Left lung (tissue), 10 donors: ENCODE results near the gene MARVELD1. TPM values are rescaled to one million over a fixed set of nuclear protein-coding genes. Genes with fewer than 3 reads are reported as not detected.

Experiments used
- ATAC-seq: fragments of 200-7000 bp; cut with Tn5 transposase; one replicate; pipeline ENCODE4 v1.9.1; 2020; ENCODE audit warnings: moderate library complexity
- DNase-seq, 4 donors: peaks; one replicate each; pipeline ENCODE4 v3.0.0-alpha.2; 2013 to 2020
- H3K27ac ChIP-seq, 2 donors: fragments of 200-600 bp; sonication (generic) in 1 of 2; one replicate each; pipeline versions ENCODE4 v1.5.0 to v1.8.0; 2020 to 2021
- H3K27me3 ChIP-seq, 2 donors: fragments of 200-600 bp; sonication (generic) in 1 of 2; one replicate each; pipeline versions ENCODE4 v1.5.0 to v1.8.0; 2020 to 2021
- H3K36me3 ChIP-seq, 2 donors: fragments of 200-600 bp; sonication (generic) in 1 of 2; one replicate each; pipeline versions ENCODE4 v1.5.0 to v1.8.0; 2020 to 2021
- H3K4me1 ChIP-seq, 2 donors: fragments of 200-600 bp; one replicate each; pipeline ENCODE4 v1.8.0; 2021
- H3K4me3 ChIP-seq, 2 donors: fragments of 200-600 bp; sonication (generic) in 1 of 2; one replicate each; pipeline versions ENCODE4 v1.5.0 to v1.8.0; 2020 to 2021; ENCODE audit warnings: mild to moderate bottlenecking in 1 of 2
- H3K9me3 ChIP-seq, 2 donors: fragments of 200-600 bp; sonication (generic) in 1 of 2; one replicate each; pipeline versions ENCODE4 v1.5.0 to v1.8.0; 2020 to 2021
- CTCF ChIP-seq, 2 donors: fragments of 200-600 bp; sonication (generic) in 1 of 2; IDR thresholded peaks; one replicate each; pipeline versions ENCODE4 v1.5.0 to v1.8.0; 2021; ENCODE audit warnings: antibody characterized with exemption in 2 of 2
- intact Hi-C, 2 donors: fragments of 100-400 bp; cut with DNase I; formaldehyde crosslinking; loops; one replicate each; pipeline versions ENCODE4 v1.11.2 to v1.14.2; 2022
- polyA plus RNA-seq, 6 donors: library from polyadenylated mRNA; unstranded; fragments of 120-200 nt; gene quantifications; one replicate each; pipeline ENCODE4 v1.2.1, GENCODE V29; 2013; ENCODE audit not compliant: insufficient read length in 6 of 6
- total RNA-seq, 2 donors: library from RNA; stranded (reverse); fragmentation: NEBNext Ultra II Directional; extraction: Animal tissue kit (Norgen Biotek cat#: 25700); gene quantifications; one replicate each; pipeline ENCODE4 v1.2.1, GENCODE V29; 2021
- donor health status: DM: no; HTN: yes; CAD: no.
- donor health status: DM: no; HTN: no; CAD: no.

The MARVELD1 gene
- total and polyA plus RNA-seq, 8 donors: 48.1 to 66.9 (median 57.5) TPM

- Histone ChIP-seq H3K4me3 (no peak overlapping the region), H3K9me3 (no peaks in the 10 kb centered on the region), H3K4me1 (peaks cover 3 to 33% of the 10 kb centered on the region in 2 donors), H3K36me3 (no peaks in the 10 kb centered on the region), H3K27me3 (peaks cover 0 to 2% of the 10 kb centered on the region in 2 donors), H3K27ac (no peak overlapping the region)
- TF ChIP-seq CTCF (IDR thresholded peaks at IDR 0.05): peak; percentile 46 to 48
- intact Hi-C loops: no loop called here
- peak in 2 of 4 donors; percentile 68 to 74 for DNase-seq
- peak; percentile 23 for ATAC-seq
Measured at GRCh38 chr10:97708976-97709946, 4.3 kb upstream of the MARVELD1 start.

GRCh38 chr10:97711640-97712572 is 1.6 kb upstream of the MARVELD1 start:
- Histone ChIP-seq H3K27me3 (peaks cover 0 to 4% of the 10 kb centered on the region in 2 donors), H3K9me3 (no peaks in the 10 kb centered on the region), H3K4me1 (peaks cover 12 to 59% of the 10 kb centered on the region in 2 donors), H3K36me3 (peaks cover 0 to 2% of the 10 kb centered on the region in 2 donors), H3K4me3 (no peak overlapping the region), H3K27ac (peak overlapping the region in 1 of 2 donors; percentile 34)
- TF ChIP-seq CTCF (IDR thresholded peaks at IDR 0.05): no peak
- DNase-seq (no peak), ATAC-seq (no peak)
- intact Hi-C loops: no loop called here

- ATAC-seq (peak; percentile 64), DNase-seq (peak; percentile 77 to 92 (median 82))
- peak overlapping the region; percentile 67 to 74 for H3K4me3 ChIP-seq
- no peaks in the 10 kb centered on the region for H3K9me3 ChIP-seq
- H3K27ac ChIP-seq: peak overlapping the region; percentile 93 to 95
- no peak for TF ChIP-seq CTCF (IDR thresholded peaks at IDR 0.05)
- intact Hi-C loops: no loop called here
- H3K27me3 ChIP-seq: peaks cover 0 to 4% of the 10 kb centered on the region in 2 donors
- peaks cover 25 to 76% of the 10 kb centered on the region in 2 donors for H3K4me1 ChIP-seq
- peaks cover 0 to 12% of the 10 kb centered on the region in 2 donors for H3K36me3 ChIP-seq
Measured at GRCh38 chr10:97713826-97714400, 383 bp downstream of the MARVELD1 start.

GRCh38 chr10:97714401-97715258 is 1.1 kb downstream of the MARVELD1 start:
- intact Hi-C loops: no loop called here
- no peak for TF ChIP-seq CTCF (IDR thresholded peaks at IDR 0.05)

More at GRCh38 chr10:97714401-97715258, 1.1 kb downstream of the MARVELD1 start:
- Histone ChIP-seq H3K9me3 (no peaks in the 10 kb centered on the region), H3K27me3 (peaks cover 0 to 4% of the 10 kb centered on the region in 2 donors), H3K36me3 (peaks cover 0 to 12% of the 10 kb centered on the region in 2 donors), H3K27ac (peak overlapping the region; percentile 93 to 95), H3K4me1 (peaks cover 29 to 75% of the 10 kb centered on the region in 2 donors), H3K4me3 (peak overlapping the region; percentile 67 to 74)
- DNase-seq (peak in 3 of 4 donors; percentile 71 to 90 (median 73)), ATAC-seq (peak; percentile 66)
